Upper lobe of left lung (tissue), 6 donors: ENCODE data around the gene PNLDC1. TPM values are rescaled to one million over a fixed set of nuclear protein-coding genes. Genes with fewer than 3 reads are reported as not detected.
"Not testable (repeated sequence)": the region's sequence is repeated elsewhere in the genome, so short reads cannot be mapped to it uniquely, and the experiment has no call there.

ENCODE experiments used
- ATAC-seq, 2 donors: fragments of 200-7000 bp; cut with Tn5 transposase; one replicate each; pipeline ENCODE4 v1.9.1; 2022; ENCODE audit warnings: mild to moderate bottlenecking in 2 of 2, moderate library complexity in 2 of 2; ENCODE audit not compliant: low FRiP score in 2 of 2
- DNase-seq, 2 donors: peaks; one replicate each; pipeline ENCODE4 v3.0.0-alpha.2; 2019 to 2020
- H3K27ac ChIP-seq, 4 donors: fragments of 200-600 bp; sonication (generic); one replicate each; pipeline ENCODE4 v1.5.1; 2016 to 2019
- H3K27me3 ChIP-seq, 4 donors: fragments of 200-600 bp; sonication (generic); one replicate each; pipeline ENCODE4 v1.5.1; 2017 to 2019
- H3K36me3 ChIP-seq, 4 donors: fragments of 200-600 bp; sonication (generic); one replicate each; pipeline ENCODE4 v1.5.1; 2016 to 2019
- H3K4me1 ChIP-seq, 4 donors: fragments of 200-600 bp; sonication (generic); one replicate each; pipeline ENCODE4 v1.5.1; 2018 to 2019
- H3K4me3 ChIP-seq, 4 donors: fragments of 200-600 bp; sonication (generic); one replicate each; pipeline ENCODE4 v1.5.1; 2017 to 2019; ENCODE audit warnings: mild to moderate bottlenecking in 2 of 4, moderate library complexity in 1 of 4
- H3K9me3 ChIP-seq, 4 donors: fragments of 200-600 bp; sonication (generic); one replicate each; pipeline ENCODE4 v1.5.1; 2018 to 2019
- CTCF ChIP-seq, 6 experiments: fragments of 450-650 bp in 4 of 6; fragments of 200-600 bp in 2 of 6; sonication (generic) in 2 of 6; IDR thresholded peaks; one replicate each; pipeline ENCODE4 v1.5.1; 2016 to 2019; ENCODE audit warnings: antibody characterized with exemption in 6 of 6
- EP300 ChIP-seq, 4 donors: sonication (generic); formaldehyde crosslinking; IDR thresholded peaks; one replicate each; pipeline ENCODE4 v1.5.1; 2017; ENCODE audit warnings: antibody characterized with exemption in 4 of 4, control low read depth in 2 of 4
- POLR2A ChIP-seq, 4 donors: fragments of 450-650 bp; IDR thresholded peaks; one replicate each; pipeline ENCODE4 v1.5.1; 2016 to 2017; ENCODE audit warnings: antibody characterized with exemption in 4 of 4, mild to moderate bottlenecking in 2 of 4
- POLR2AphosphoS5 ChIP-seq, 2 donors: sonication (generic); formaldehyde crosslinking; IDR thresholded peaks; one replicate each; pipeline ENCODE4 v1.5.1; 2017; ENCODE audit warnings: antibody characterized with exemption in 2 of 2
- WGBS, 2 donors: methylation state at CpG; one replicate each; pipeline ENCODE4 v1.1.5; 2017 to 2018; 5-methylcytosine and 5-hydroxymethylcytosine counted together
- total RNA-seq, 6 donors: library from RNA; depleted of rRNA in 4 of 6; stranded (reverse); fragments of >200 nt in 4 of 6; gene quantifications; one replicate each; pipeline versions ENCODE4 v1.1.0 to v1.2.1, GENCODE V29; 2016 to 2021
- donor health status: DM: no; HTN: no; CAD: no; lungs with moderate emphysema.
- donor health status: DM: no; HTN: yes; CAD: no; lungs with severe emphysema.

The PNLDC1 gene
- total RNA-seq, 6 donors from 2014 or later = 0.37 to 1.0 TPM; not detected in 4

GRCh38 chr6:159821726-159822125 lies 21.6 kb downstream of the PNLDC1 start:
- no peak for ATAC-seq
- Histone ChIP-seq H3K9me3 (no peaks in the 10 kb centered on the region), H3K27me3 (no peaks in the 10 kb centered on the region), H3K36me3 (no peaks in the 10 kb centered on the region), H3K27ac (no peak overlapping the region), H3K4me3 (no peak overlapping the region), H3K4me1 (peaks cover 0 to 3% (median 0%) of the 10 kb centered on the region in 4 donors)
- TF ChIP-seq POLR2A (IDR thresholded peaks at IDR 0.05) (no peak), CTCF (IDR thresholded peaks at IDR 0.05) (no peak), POLR2AphosphoS5 (IDR thresholded peaks at IDR 0.05) (no peak), EP300 (IDR thresholded peaks at IDR 0.05) (no peak)
- DNase-seq = no peak
- 87 to 100% methylated on average over 1 to 10 of the region's 10 CpGs for WGBS, 2 donors

GRCh38 chr6:159823953-159824352 lies 23.9 kb downstream of the PNLDC1 start:
- 87 to 96% methylated on average over 3 of the region's 3 CpGs for WGBS, 2 donors
- H3K9me3 ChIP-seq = no peaks in the 10 kb centered on the region
- H3K4me3 ChIP-seq = no peak overlapping the region
- TF ChIP-seq CTCF (IDR thresholded peaks at IDR 0.05) (no peak), POLR2A (IDR thresholded peaks at IDR 0.05) (no peak), EP300 (IDR thresholded peaks at IDR 0.05) (no peak), POLR2AphosphoS5 (IDR thresholded peaks at IDR 0.05) (no peak)
- ATAC-seq = no peak
- no peaks in the 10 kb centered on the region for H3K36me3 ChIP-seq
- no peaks in the 10 kb centered on the region for H3K27me3 ChIP-seq
- peaks cover 0 to 3% (median 0%) of the 10 kb centered on the region in 4 donors for H3K4me1 ChIP-seq
- no peak for DNase-seq
- no peak overlapping the region for H3K27ac ChIP-seq

GRCh38 chr6:159824690-159825089 lies 24.6 kb downstream of the PNLDC1 start:
- H3K4me3 ChIP-seq, H3K27me3 ChIP-seq, ATAC-seq, DNase-seq, H3K27ac ChIP-seq, H3K9me3 ChIP-seq, H3K4me1 ChIP-seq, H3K36me3 ChIP-seq: not testable (repeated sequence)
- WGBS, 2 donors = 93 to 97% methylated on average over 9 of the region's 9 CpGs

GRCh38 chr6:159826004-159826403 lies 25.9 kb downstream of the PNLDC1 start:
- WGBS, 2 donors = 93 to 95% methylated on average over 13 of the region's 13 CpGs

GRCh38 chr6:159826968-159827647 lies 27.0 kb downstream of the PNLDC1 start:
- Histone ChIP-seq H3K27me3 (no peaks in the 10 kb centered on the region), H3K4me3 (no peak overlapping the region), H3K4me1 (no peaks in the 10 kb centered on the region), H3K27ac (no peak overlapping the region), H3K9me3 (no peaks in the 10 kb centered on the region), H3K36me3 (no peaks in the 10 kb centered on the region)
- WGBS, 2 donors = 87 to 93% methylated on average over 16 of the region's 16 CpGs
- DNase-seq (no peak), ATAC-seq (no peak)
- TF ChIP-seq POLR2AphosphoS5 (IDR thresholded peaks at IDR 0.05) = no peak
- TF ChIP-seq EP300 (IDR thresholded peaks at IDR 0.05) = no peak
- no peak for TF ChIP-seq POLR2A (IDR thresholded peaks at IDR 0.05)
- TF ChIP-seq CTCF (IDR thresholded peaks at IDR 0.05) = no peak

More at GRCh38 chr6:159826004-159826403, 25.9 kb downstream of the PNLDC1 start:
- no peak for ATAC-seq
- no peaks in the 10 kb centered on the region for H3K27me3 ChIP-seq
- no peaks in the 10 kb centered on the region for H3K9me3 ChIP-seq
- no peaks in the 10 kb centered on the region for H3K36me3 ChIP-seq
- no peaks in the 10 kb centered on the region for H3K4me1 ChIP-seq
- H3K4me3 ChIP-seq = no peak overlapping the region
- no peak for DNase-seq
- TF ChIP-seq CTCF (IDR thresholded peaks at IDR 0.05) (no peak), EP300 (IDR thresholded peaks at IDR 0.05) (no peak), POLR2A (IDR thresholded peaks at IDR 0.05) (no peak), POLR2AphosphoS5 (IDR thresholded peaks at IDR 0.05) (no peak)
- H3K27ac ChIP-seq = no peak overlapping the region
